ENCODE results near the gene SLFN12. TPM values are rescaled to one million over a fixed set of nuclear protein-coding genes. Genes with fewer than 3 reads are reported as not detected.
"Not testable (repeated sequence)": the region's sequence is repeated elsewhere in the genome, so short reads cannot be mapped to it uniquely, and the experiment has no call there.

SLFN12 gene
- total and polyA plus RNA-seq, 7 experiments from 2014 or later, result 2.2 to 14.9 (median 4.3) TPM

DNA sequence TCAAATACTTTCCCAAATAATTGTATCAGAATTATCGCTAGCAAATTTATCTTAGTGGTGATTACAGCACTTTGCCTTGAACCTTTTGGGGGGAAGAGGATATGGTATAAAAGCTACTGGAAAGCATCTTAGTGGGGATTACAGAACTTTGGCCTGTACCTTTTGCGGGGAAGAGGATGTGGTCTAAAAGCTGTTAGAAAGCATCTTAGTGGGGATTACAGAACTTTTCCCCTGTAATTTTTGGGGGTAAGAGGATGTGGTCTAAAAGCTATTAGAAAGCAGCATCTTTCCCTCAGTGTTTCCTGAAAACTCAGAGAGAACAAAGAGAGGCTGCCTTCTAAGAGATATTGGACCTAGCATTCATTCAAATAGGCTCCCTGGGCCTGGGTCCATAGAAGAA lies 4.1 kb downstream of the SLFN12 start:
- Histone ChIP-seq H3K4me1 (ENCODE audit: control insufficient read depth in 2 of 2, insufficient read depth in 2 of 2, low read length in 2 of 2) (peaks cover 12 to 23% of the 10 kb centered on the region in 2 donors), H3K27me3 (ENCODE audit: control insufficient read depth in 2 of 2, insufficient read depth in 2 of 2, low read length in 2 of 2) (no peaks in the 10 kb centered on the region), H3K36me3 (ENCODE audit: control insufficient read depth in 2 of 3, insufficient read depth in 3 of 3, low read length in 3 of 3) (no peaks in the 10 kb centered on the region), H3K27ac (ENCODE audit: low read depth, low read length) (no peak overlapping the region), H3K4me3 (ENCODE audit: low read length) (no peak overlapping the region), H3K9me3 (ENCODE audit: control insufficient read depth in 2 of 3, low read length in 3 of 3) (no peaks in the 10 kb centered on the region)
- Mint-ChIP-seq H3K4me3 (peak overlapping the region in 1 of 10 donors; percentile 26), H3K27ac (peak overlapping the region in 4 of 9 donors; percentile 3 to 75 (median 23)), H3K27me3 (no peaks in the 10 kb centered on the region), H3K9me3 (no peaks in the 10 kb centered on the region), H3K4me1 (peaks cover 26 to 62% (median 52%) of the 10 kb centered on the region in 7 donors), H3K36me3 (peaks cover 0 to 46% (median 4%) of the 10 kb centered on the region in 5 donors)
- DNase-seq, result no peak
- intact Hi-C loops (cut with micrococcal nuclease), result no loop called here
- POLR2A ChIA-PET, result interaction anchor here (0.6 to 1.4 kb wide), 4 partner anchors 8 to 381 kb away, joined by 3 to 6 read pairs (median 4); partner anchors contain the start of gene SLFN13
- ATAC-seq, result no peak
- CTCF ChIA-PET, result interaction anchor here (0.6 kb wide), 2 partner anchors 103 to 208 kb away, joined by 4 to 10 read pairs; no protein-coding TSS in a partner anchor

DNA sequence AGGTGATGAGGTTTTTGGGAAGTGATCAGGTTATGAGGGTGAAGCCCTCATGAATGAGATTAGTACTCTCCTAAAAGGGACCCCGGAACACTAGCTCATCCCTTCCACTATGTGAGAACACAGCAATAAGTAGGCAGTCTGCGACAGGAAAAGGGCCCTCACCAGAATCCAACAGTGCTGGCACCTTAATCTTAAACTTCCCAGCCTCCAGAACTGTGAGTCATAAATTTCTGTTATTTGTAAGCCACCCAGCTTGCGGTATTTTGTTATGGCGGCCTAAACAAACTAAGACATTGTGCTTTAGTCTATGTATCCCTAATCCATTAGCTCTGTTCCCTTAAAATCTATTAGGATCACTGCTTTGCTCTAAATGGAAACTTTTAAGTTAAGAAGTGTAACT lies 8.5 kb downstream of the SLFN12 start:
- Mint-ChIP-seq H3K36me3 (peaks cover 12 to 46% (median 25%) of the 10 kb centered on the region in 5 donors), H3K27ac (no peak overlapping the region), H3K27me3 (no peaks in the 10 kb centered on the region)

DNA sequence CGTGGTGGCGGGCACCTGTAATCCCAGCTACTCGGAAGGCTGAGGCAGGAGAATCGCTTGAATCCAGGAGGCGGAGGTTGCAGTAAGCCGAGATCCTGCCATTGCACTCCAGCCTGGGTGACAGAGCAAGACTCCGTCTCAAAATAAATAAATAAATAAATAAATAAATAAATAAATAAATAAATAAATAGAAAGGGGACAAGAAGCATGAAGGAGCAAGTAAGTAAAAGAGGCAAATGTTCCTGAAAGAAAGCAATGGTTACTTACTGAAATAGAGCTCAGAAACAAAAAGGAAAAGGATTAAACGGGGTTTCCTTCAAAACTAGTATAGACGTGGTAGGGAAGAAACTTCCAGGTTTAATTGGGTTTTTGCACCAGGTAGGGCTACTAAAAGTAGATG lies 11.2 kb downstream of the SLFN12 start:
- H3K27me3 ChIP-seq (ENCODE audit: control insufficient read depth in 2 of 2, insufficient read depth in 2 of 2, low read length in 2 of 2); H3K27ac ChIP-seq (ENCODE audit: low read depth, low read length); H3K9me3 ChIP-seq (ENCODE audit: control insufficient read depth in 2 of 3, low read length in 3 of 3); H3K4me3 ChIP-seq (ENCODE audit: low read length); H3K27ac Mint-ChIP-seq; DNase-seq; H3K4me3 Mint-ChIP-seq; H3K4me1 Mint-ChIP-seq; ATAC-seq; H3K27me3 Mint-ChIP-seq; intact Hi-C loops (cut with micrococcal nuclease); H3K9me3 Mint-ChIP-seq; H3K4me1 ChIP-seq (ENCODE audit: control insufficient read depth in 2 of 2, insufficient read depth in 2 of 2, low read length in 2 of 2); H3K36me3 ChIP-seq (ENCODE audit: control insufficient read depth in 2 of 3, insufficient read depth in 3 of 3, low read length in 3 of 3): not testable (repeated sequence)
- ChIA-PET POLR2A (interaction anchor here (0.8 kb wide), 1 partner anchor 13 kb away, joined by 5 read pairs; no protein-coding TSS in a partner anchor), CTCF (interaction anchor here (0.6 kb wide), 1 partner anchor 29 kb away, joined by 3 read pairs; no protein-coding TSS in a partner anchor)
- H3K36me3 Mint-ChIP-seq, result peaks cover 12 to 45% (median 31%) of the 10 kb centered on the region in 5 donors

More for the DNA sequence above, 8.5 kb downstream of the SLFN12 start:
- Mint-ChIP-seq H3K4me1 (peaks cover 11 to 21% (median 13%) of the 10 kb centered on the region in 7 donors), H3K9me3 (no peaks in the 10 kb centered on the region), H3K4me3 (no peak overlapping the region)
- Histone ChIP-seq H3K4me1 (ENCODE audit: control insufficient read depth in 2 of 2, insufficient read depth in 2 of 2, low read length in 2 of 2) (peaks cover 5% of the 10 kb centered on the region in 2 donors), H3K9me3 (ENCODE audit: control insufficient read depth in 2 of 3, low read length in 3 of 3) (no peaks in the 10 kb centered on the region), H3K27me3 (ENCODE audit: control insufficient read depth in 2 of 2, insufficient read depth in 2 of 2, low read length in 2 of 2) (no peaks in the 10 kb centered on the region), H3K27ac (ENCODE audit: low read depth, low read length) (no peak overlapping the region), H3K4me3 (ENCODE audit: low read length) (no peak overlapping the region), H3K36me3 (ENCODE audit: control insufficient read depth in 2 of 3, insufficient read depth in 3 of 3, low read length in 3 of 3) (no peaks in the 10 kb centered on the region)
- intact Hi-C loops (cut with micrococcal nuclease), result no loop called here
- POLR2A ChIA-PET, result no interaction called here
- CTCF ChIA-PET, result no interaction called here
- DNase-seq (no peak), ATAC-seq (no peak)

DNA sequence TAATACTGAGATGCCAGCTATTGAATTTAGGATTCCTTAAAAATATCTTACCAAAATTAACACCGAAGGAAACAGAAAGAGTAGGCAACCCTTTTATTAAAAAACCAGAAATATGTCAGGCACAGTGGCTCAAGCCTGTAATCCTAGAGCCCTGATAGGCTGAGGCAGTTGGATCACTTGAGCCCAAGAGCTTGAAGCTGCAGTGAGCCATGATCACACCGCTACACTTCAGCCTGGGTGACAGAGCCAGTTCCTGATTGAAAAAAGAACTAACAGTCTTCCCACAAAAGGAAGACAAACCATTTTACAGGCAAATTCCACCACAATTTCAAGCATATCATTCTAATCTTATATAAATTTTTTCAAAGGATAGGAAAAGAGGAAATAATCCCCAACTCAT lies 15.6 kb downstream of the SLFN12 start:
- H3K9me3 ChIP-seq (ENCODE audit: control insufficient read depth in 2 of 3, low read length in 3 of 3), result no peaks in the 10 kb centered on the region
- ATAC-seq (no peak), DNase-seq (no peak)
- no peaks in the 10 kb centered on the region for H3K4me1 ChIP-seq (ENCODE audit: control insufficient read depth in 2 of 2, insufficient read depth in 2 of 2, low read length in 2 of 2)
- Mint-ChIP-seq H3K9me3 (peaks cover 0 to 22% (median 3%) of the 10 kb centered on the region in 11 donors), H3K27me3 (no peaks in the 10 kb centered on the region), H3K36me3 (peaks cover 0 to 58% (median 52%) of the 10 kb centered on the region in 5 donors), H3K4me1 (peaks cover 0 to 7% (median 4%) of the 10 kb centered on the region in 7 donors), H3K4me3 (no peak overlapping the region), H3K27ac (no peak overlapping the region)
- intact Hi-C loops (cut with micrococcal nuclease), result no loop called here
- ChIA-PET CTCF (interaction anchor here (0.6 kb wide), 1 partner anchor 350 kb away, joined by 3 read pairs; no protein-coding TSS in a partner anchor), POLR2A (interaction anchor here (0.6 kb wide), 1 partner anchor 117 kb away, joined by 6 read pairs; no protein-coding TSS in a partner anchor)
- H3K27me3 ChIP-seq (ENCODE audit: control insufficient read depth in 2 of 2, insufficient read depth in 2 of 2, low read length in 2 of 2), result no peaks in the 10 kb centered on the region
- H3K27ac ChIP-seq (ENCODE audit: low read depth, low read length), result no peak overlapping the region
- no peaks in the 10 kb centered on the region for H3K36me3 ChIP-seq (ENCODE audit: control insufficient read depth in 2 of 3, insufficient read depth in 3 of 3, low read length in 3 of 3)
- no peak overlapping the region for H3K4me3 ChIP-seq (ENCODE audit: low read length)

DNA sequence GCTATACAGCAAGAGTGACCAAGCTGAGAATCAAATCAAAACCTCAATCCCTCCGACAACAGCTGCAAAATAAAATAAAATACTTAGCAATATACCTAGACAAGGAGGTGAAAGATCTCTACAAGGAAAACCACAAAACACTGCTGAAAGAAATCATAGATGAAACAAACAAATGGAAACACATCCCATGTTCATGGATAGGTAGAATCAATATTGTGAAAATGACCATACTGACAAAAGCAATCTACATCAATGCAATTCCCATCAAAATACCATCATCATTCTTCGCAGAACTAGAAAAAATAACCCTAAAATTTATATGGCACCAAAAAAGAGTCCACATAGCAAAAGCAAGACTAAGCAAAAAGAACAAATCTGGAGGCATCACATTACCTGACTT lies 17.6 kb downstream of the SLFN12 start:
- H3K27me3 Mint-ChIP-seq; H3K36me3 ChIP-seq (ENCODE audit: control insufficient read depth in 2 of 3, insufficient read depth in 3 of 3, low read length in 3 of 3); H3K27me3 ChIP-seq (ENCODE audit: control insufficient read depth in 2 of 2, insufficient read depth in 2 of 2, low read length in 2 of 2); intact Hi-C loops (cut with micrococcal nuclease); ATAC-seq; CTCF ChIA-PET; H3K4me3 ChIP-seq (ENCODE audit: low read length); DNase-seq; H3K4me1 Mint-ChIP-seq; H3K27ac Mint-ChIP-seq; H3K4me1 ChIP-seq (ENCODE audit: control insufficient read depth in 2 of 2, insufficient read depth in 2 of 2, low read length in 2 of 2); H3K27ac ChIP-seq (ENCODE audit: low read depth, low read length); H3K4me3 Mint-ChIP-seq; H3K9me3 ChIP-seq (ENCODE audit: control insufficient read depth in 2 of 3, low read length in 3 of 3): not testable (repeated sequence)
- POLR2A ChIA-PET, result interaction anchor here (0.9 kb wide), 1 partner anchor 72 kb away, joined by 3 read pairs; no protein-coding TSS in a partner anchor
- Mint-ChIP-seq H3K36me3 (peaks cover 8 to 71% (median 58%) of the 10 kb centered on the region in 5 donors), H3K9me3 (peaks cover 0 to 22% (median 3%) of the 10 kb centered on the region in 11 donors)

DNA sequence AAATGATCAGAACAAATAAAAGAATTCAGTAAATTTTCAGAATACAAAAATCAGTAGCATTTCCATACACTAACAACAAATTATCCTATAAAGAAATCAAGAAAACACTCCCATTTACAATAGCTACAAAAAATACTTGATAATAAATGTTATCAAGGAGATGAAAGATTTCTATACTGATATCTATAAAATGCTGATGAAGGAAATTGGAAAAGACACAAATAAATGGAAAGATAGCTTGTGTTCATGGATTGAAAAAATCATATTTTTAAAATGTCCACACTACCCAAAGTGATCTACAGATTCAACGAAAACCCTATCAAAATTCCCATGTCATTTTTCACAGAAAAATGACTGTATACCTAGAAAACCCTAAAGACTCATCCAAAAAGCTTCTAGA lies 18.1 kb downstream of the SLFN12 start:
- no peaks in the 10 kb centered on the region for H3K4me1 ChIP-seq (ENCODE audit: control insufficient read depth in 2 of 2, insufficient read depth in 2 of 2, low read length in 2 of 2)
- no peak overlapping the region for H3K27ac ChIP-seq (ENCODE audit: low read depth, low read length)
- CTCF ChIA-PET, result no interaction called here
- intact Hi-C loops (cut with micrococcal nuclease), result no loop called here
- H3K4me3 Mint-ChIP-seq, result no peak overlapping the region
- H3K9me3 Mint-ChIP-seq, result peaks cover 0 to 22% (median 3%) of the 10 kb centered on the region in 11 donors
- H3K27ac Mint-ChIP-seq, result no peak overlapping the region
- H3K4me1 Mint-ChIP-seq, result peaks cover 0 to 7% (median 4%) of the 10 kb centered on the region in 7 donors
- no peaks in the 10 kb centered on the region for H3K27me3 Mint-ChIP-seq
- POLR2A ChIA-PET, result interaction anchor here (0.9 kb wide), 1 partner anchor 72 kb away, joined by 3 read pairs; no protein-coding TSS in a partner anchor
- no peak for DNase-seq
- H3K9me3 ChIP-seq (ENCODE audit: control insufficient read depth in 2 of 3, low read length in 3 of 3), result no peaks in the 10 kb centered on the region
- H3K36me3 ChIP-seq (ENCODE audit: control insufficient read depth in 2 of 3, insufficient read depth in 3 of 3, low read length in 3 of 3), result no peaks in the 10 kb centered on the region
- no peak for ATAC-seq
- H3K27me3 ChIP-seq (ENCODE audit: control insufficient read depth in 2 of 2, insufficient read depth in 2 of 2, low read length in 2 of 2), result no peaks in the 10 kb centered on the region
- peaks cover 8 to 71% (median 60%) of the 10 kb centered on the region in 5 donors for H3K36me3 Mint-ChIP-seq
- no peak overlapping the region for H3K4me3 ChIP-seq (ENCODE audit: low read length)

DNA sequence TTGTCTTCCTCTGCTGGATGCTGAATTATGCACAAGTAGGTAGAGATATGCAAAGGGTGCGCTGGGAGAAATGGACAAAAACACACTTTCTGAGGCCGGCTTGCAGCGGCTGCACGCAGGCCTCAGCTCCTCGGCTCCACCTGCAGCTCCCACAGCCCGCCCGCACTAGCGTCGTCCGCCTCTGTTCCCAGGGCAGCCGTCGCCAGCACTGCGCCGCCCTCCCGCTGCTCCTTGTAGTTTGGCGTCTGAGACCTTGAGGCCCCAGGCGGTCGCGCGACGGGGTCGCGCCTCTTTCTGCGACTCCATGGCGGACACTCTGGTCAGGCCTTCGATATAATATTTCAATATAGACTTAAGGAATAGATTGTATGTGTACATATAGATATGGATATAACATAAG lies 24.8 kb downstream of the SLFN12 start:
- Mint-ChIP-seq H3K9me3 (peaks cover 0 to 1% (median 0%) of the 10 kb centered on the region in 11 donors), H3K4me1 (peaks cover 0 to 6% (median 0%) of the 10 kb centered on the region in 7 donors), H3K4me3 (no peak overlapping the region), H3K27ac (no peak overlapping the region), H3K36me3 (peaks cover 8 to 49% (median 39%) of the 10 kb centered on the region in 5 donors), H3K27me3 (no peaks in the 10 kb centered on the region)
- ChIA-PET POLR2A (interaction anchor here (1.0 kb wide), 1 partner anchor 60 kb away, joined by 4 read pairs; no protein-coding TSS in a partner anchor), CTCF (no interaction called here)
- DNase-seq, result no peak
- Histone ChIP-seq H3K27me3 (ENCODE audit: control insufficient read depth in 2 of 2, insufficient read depth in 2 of 2, low read length in 2 of 2) (no peaks in the 10 kb centered on the region), H3K4me3 (ENCODE audit: low read length) (no peak overlapping the region), H3K27ac (ENCODE audit: low read depth, low read length) (no peak overlapping the region), H3K4me1 (ENCODE audit: control insufficient read depth in 2 of 2, insufficient read depth in 2 of 2, low read length in 2 of 2) (peaks cover 3 to 6% of the 10 kb centered on the region in 2 donors), H3K36me3 (ENCODE audit: control insufficient read depth in 2 of 3, insufficient read depth in 3 of 3, low read length in 3 of 3) (no peaks in the 10 kb centered on the region), H3K9me3 (ENCODE audit: control insufficient read depth in 2 of 3, low read length in 3 of 3) (no peaks in the 10 kb centered on the region)
- ATAC-seq, result no peak
- intact Hi-C loops (cut with micrococcal nuclease), result no loop called here

Data from naive thymus-derived CD4-positive, alpha-beta T cell (primary cell).